ENCODE results near the gene DPEP1.

DNA sequence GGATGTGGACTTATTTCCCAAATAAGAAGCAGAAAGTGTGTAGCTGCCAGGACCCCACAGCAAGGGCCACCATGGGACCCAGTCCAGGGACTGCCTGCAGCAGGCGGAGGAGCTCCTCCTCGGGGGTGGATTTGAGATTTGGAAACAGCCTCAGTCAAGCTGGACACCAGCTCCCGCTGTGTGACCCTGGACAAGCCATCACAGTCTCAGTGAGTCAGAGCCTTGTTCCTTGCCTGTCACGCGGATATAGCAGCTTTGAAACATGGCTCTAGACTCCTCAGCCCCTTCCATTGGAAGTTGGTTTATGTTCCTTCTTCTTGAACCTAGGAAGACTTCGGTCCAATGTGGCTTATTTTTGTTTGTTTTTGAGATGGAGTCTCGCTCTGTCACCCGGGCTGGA lies 12.5 kb upstream of the DPEP1 start:
- TF ChIP-seq SP1 (IDR thresholded peaks at IDR 0.05) (no peak), FOXK2 (IDR thresholded peaks at IDR 0.05) (no peak), HDGF (IDR thresholded peaks at IDR 0.05; ENCODE audit: borderline replicate concordance) (no peak), ZNF384 (IDR thresholded peaks at IDR 0.05) (no peak), CTBP1 (IDR thresholded peaks at IDR 0.05; ENCODE audit: borderline replicate concordance) (no peak), ELF4 (IDR thresholded peaks at IDR 0.05) (no peak), BHLHE40 (IDR thresholded peaks at IDR 0.05; ENCODE audit: borderline replicate concordance) (no peak), SUZ12 (IDR thresholded peaks at IDR 0.05) (no peak)
- TF ChIP-seq, protein P1, sequence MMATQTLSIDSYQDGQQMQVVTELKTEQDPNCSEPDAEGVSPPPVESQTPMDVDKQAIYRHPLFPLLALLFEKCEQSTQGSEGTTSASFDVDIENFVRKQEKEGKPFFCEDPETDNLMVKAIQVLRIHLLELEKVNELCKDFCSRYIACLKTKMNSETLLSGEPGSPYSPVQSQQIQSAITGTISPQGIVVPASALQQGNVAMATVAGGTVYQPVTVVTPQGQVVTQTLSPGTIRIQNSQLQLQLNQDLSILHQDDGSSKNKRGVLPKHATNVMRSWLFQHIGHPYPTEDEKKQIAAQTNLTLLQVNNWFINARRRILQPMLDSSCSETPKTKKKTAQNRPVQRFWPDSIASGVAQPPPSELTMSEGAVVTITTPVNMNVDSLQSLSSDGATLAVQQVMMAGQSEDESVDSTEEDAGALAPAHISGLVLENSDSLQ (IDR thresholded peaks at IDR 0.05), result no peak
